CD4-positive, alpha-beta T cell (primary cell): Measurements from ENCODE around the gene TRPC4AP. TPM values are rescaled to one million over a fixed set of nuclear protein-coding genes. Genes with fewer than 3 reads are reported as not detected.

Experiments used
- ATAC-seq: fragments of 200-7000 bp; cut with Tn5 transposase; one replicate; pipeline ENCODE4 v1.10.0; 2022; ENCODE audit warnings: mild to moderate bottlenecking; ENCODE audit not compliant: poor library complexity
- CTCF ChIA-PET: fragments of 350-600 bp; sonication (Branson Sonifier 250); formaldehyde crosslinking; loops from one replicate; lab custom pipeline; 2021; ENCODE audit warnings: antibody characterized with exemption, inconsistent platforms; lab: Charles Lee
- POLR2A ChIA-PET: fragments of 350-600 bp; sonication (Branson Sonifier 250); formaldehyde crosslinking; loops from one replicate; lab custom pipeline; 2021; ENCODE audit warnings: antibody characterized with exemption, inconsistent platforms; lab: Charles Lee
- DNase-seq, 14 experiments: peaks; one replicate each; pipeline ENCODE4 v3.0.0-alpha.2; 2013 to 2020; ENCODE audit warnings: mixed read lengths in 2 of 14
- H3K27ac ChIP-seq, 2 donors: one replicate each; pipeline versions ENCODE4 v1.5.1 to v1.7.0; 2013; ENCODE audit warnings: low read length in 2 of 2, low read depth in 1 of 2, mild to moderate bottlenecking in 1 of 2
- H3K27me3 ChIP-seq, 2 experiments: 1 replicate in 1 of 2; 2 replicates in 1 of 2; pipeline versions ENCODE4 v1.6.1 to v1.7.0; 2013; ENCODE audit warnings: low read length in 2 of 2, control low read depth in 1 of 2, mild to moderate bottlenecking in 1 of 2, moderate library complexity in 1 of 2; ENCODE audit not compliant: insufficient read depth in 2 of 2, control insufficient read depth in 1 of 2
- H3K36me3 ChIP-seq: one replicate; pipeline ENCODE4 v1.6.1; 2013; ENCODE audit warnings: low read length, control low read depth; ENCODE audit not compliant: insufficient read depth
- H3K4me1 ChIP-seq: one replicate; pipeline ENCODE4 v1.6.1; 2013; ENCODE audit warnings: low read length, control low read depth; ENCODE audit not compliant: insufficient read depth
- H3K4me3 ChIP-seq: one replicate; pipeline ENCODE4 v1.5.1; 2013; ENCODE audit warnings: mild to moderate bottlenecking, low read length, moderate library complexity
- H3K9me3 ChIP-seq, 2 experiments: 1 replicate in 1 of 2; 2 replicates in 1 of 2; pipeline versions ENCODE4 v1.6.1 to v1.7.0; 2013; ENCODE audit warnings: low read length in 2 of 2, mild to moderate bottlenecking in 2 of 2, control low read depth in 1 of 2, moderate library complexity in 1 of 2; ENCODE audit not compliant: control insufficient read depth in 1 of 2, insufficient read depth in 1 of 2
- H3K27ac Mint-ChIP-seq: one replicate; pipeline ENCODE4 v1.8.0; 2020; ENCODE audit warnings: mixed read lengths
- H3K27me3 Mint-ChIP-seq: one replicate; pipeline ENCODE4 v1.8.0; 2021; ENCODE audit warnings: mixed read lengths
- H3K36me3 Mint-ChIP-seq: one replicate; pipeline ENCODE4 v1.8.0; 2021; ENCODE audit warnings: low read depth, mixed read lengths
- H3K4me1 Mint-ChIP-seq: one replicate; pipeline ENCODE4 v1.8.0; 2021; ENCODE audit warnings: low read depth, mixed read lengths
- H3K4me3 Mint-ChIP-seq: one replicate; pipeline ENCODE4 v1.8.0; 2020; ENCODE audit warnings: mild to moderate bottlenecking, mixed read lengths
- H3K9me3 Mint-ChIP-seq: one replicate; pipeline ENCODE4 v1.8.0; 2020; ENCODE audit warnings: mixed read lengths
- intact Hi-C, 2 experiments: fragments of 100-400 bp; cut with DNase I in 1 of 2; cut with micrococcal nuclease in 1 of 2; formaldehyde crosslinking; loops; one replicate each; pipeline versions ENCODE4 v1.15.1 to v1.9.0; 2023 to 2025; cut with DNase I, micrococcal nuclease
- total RNA-seq, 174 experiments: library from RNA in 2 of 174; stranded (reverse) in 2 of 174; gene quantifications; one replicate each; pipeline ENCODE4 v1.2.3 and lab custom pipeline; 2021 to 2026
- TF ChIP-seq, protein P1 (sequence below): fragments of 200-600 bp; IDR thresholded peaks from one replicate; pipeline ENCODE4 v1.8.0; 2022; ENCODE audit warnings: antibody characterized with exemption, mild to moderate bottlenecking

Gene TRPC4AP
- total RNA-seq, 2 experiments from 2014 or later: 56.3 to 60.6 TPM

DNA sequence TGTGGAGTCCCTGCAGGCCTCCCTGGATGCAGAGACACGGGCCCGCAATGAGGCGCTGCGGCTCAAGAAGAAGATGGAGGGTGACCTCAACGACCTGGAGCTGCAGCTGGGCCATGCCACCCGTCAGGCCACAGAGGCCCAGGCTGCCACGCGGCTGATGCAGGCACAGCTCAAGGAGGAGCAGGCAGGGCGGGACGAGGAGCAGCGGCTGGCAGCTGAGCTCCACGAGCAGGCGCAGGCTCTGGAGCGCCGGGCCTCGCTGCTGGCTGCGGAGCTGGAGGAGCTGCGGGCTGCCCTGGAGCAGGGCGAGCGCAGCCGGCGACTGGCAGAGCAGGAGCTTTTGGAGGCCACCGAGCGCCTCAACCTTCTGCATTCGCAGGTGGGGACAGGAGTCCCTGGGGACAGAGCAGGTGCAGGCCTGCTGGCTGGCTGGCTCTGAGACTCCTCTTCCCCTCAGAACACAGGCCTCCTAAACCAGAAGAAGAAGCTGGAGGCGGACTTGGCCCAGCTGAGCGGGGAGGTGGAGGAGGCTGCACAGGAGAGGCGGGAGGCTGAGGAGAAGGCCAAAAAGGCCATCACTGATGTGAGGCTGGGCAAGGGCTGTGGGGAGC lies 92.2 kb downstream of the TRPC4AP start:
- no peaks in the 10 kb centered on the region for H3K4me1 Mint-ChIP-seq
- H3K9me3 Mint-ChIP-seq: no peaks in the 10 kb centered on the region
- H3K27ac Mint-ChIP-seq: no peak overlapping the region
- Histone ChIP-seq H3K9me3 (no peaks in the 10 kb centered on the region), H3K36me3 (peaks cover 81% of the 10 kb centered on the region), H3K4me3 (no peak overlapping the region), H3K27me3 (no peaks in the 10 kb centered on the region), H3K4me1 (no peaks in the 10 kb centered on the region), H3K27ac (no peak overlapping the region)
- no peaks in the 10 kb centered on the region for H3K27me3 Mint-ChIP-seq
- no peak overlapping the region for H3K4me3 Mint-ChIP-seq
- CTCF ChIA-PET: interaction anchor here (0.6 kb wide), 1 partner anchor 95 kb away, joined by 3 read pairs; no protein-coding TSS in a partner anchor
- intact Hi-C loops: no loop called here
- H3K36me3 Mint-ChIP-seq: peaks cover 75% of the 10 kb centered on the region
- no peak for ATAC-seq
- POLR2A ChIA-PET: no interaction called here
- TF ChIP-seq, protein P1, sequence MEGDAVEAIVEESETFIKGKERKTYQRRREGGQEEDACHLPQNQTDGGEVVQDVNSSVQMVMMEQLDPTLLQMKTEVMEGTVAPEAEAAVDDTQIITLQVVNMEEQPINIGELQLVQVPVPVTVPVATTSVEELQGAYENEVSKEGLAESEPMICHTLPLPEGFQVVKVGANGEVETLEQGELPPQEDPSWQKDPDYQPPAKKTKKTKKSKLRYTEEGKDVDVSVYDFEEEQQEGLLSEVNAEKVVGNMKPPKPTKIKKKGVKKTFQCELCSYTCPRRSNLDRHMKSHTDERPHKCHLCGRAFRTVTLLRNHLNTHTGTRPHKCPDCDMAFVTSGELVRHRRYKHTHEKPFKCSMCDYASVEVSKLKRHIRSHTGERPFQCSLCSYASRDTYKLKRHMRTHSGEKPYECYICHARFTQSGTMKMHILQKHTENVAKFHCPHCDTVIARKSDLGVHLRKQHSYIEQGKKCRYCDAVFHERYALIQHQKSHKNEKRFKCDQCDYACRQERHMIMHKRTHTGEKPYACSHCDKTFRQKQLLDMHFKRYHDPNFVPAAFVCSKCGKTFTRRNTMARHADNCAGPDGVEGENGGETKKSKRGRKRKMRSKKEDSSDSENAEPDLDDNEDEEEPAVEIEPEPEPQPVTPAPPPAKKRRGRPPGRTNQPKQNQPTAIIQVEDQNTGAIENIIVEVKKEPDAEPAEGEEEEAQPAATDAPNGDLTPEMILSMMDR: no peak
- DNase-seq: no peak

DNA sequence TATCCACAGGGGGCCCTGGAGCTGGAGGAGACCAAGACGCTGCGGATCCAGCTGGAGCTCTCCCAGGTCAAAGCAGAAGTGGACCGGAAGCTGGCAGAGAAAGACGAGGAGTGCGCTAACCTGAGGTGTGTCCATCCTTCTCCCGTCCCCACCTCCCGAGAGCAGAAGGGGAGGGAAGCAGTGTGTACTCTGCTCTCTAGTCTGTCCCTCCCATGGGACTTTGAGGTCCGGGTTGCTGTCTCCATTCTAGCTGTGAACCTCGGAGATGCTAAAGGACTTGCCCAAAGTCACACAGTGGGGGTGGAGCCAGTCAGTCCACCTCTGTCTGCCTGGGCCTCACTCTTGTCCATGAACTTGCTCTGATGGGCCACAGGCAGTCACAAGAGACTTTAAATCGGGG lies 92.8 kb downstream of the TRPC4AP start:
- Histone ChIP-seq H3K27ac (no peak overlapping the region), H3K27me3 (no peaks in the 10 kb centered on the region), H3K36me3 (peaks cover 80% of the 10 kb centered on the region), H3K9me3 (no peaks in the 10 kb centered on the region), H3K4me3 (no peak overlapping the region), H3K4me1 (no peaks in the 10 kb centered on the region)
- no peaks in the 10 kb centered on the region for H3K4me1 Mint-ChIP-seq
- no peaks in the 10 kb centered on the region for H3K27me3 Mint-ChIP-seq
- no peaks in the 10 kb centered on the region for H3K9me3 Mint-ChIP-seq
- ATAC-seq: no peak
- DNase-seq: no peak
- ChIA-PET POLR2A (no interaction called here), CTCF (interaction anchor here (0.6 kb wide), 1 partner anchor 96 kb away, joined by 3 read pairs; no protein-coding TSS in a partner anchor)
- peaks cover 69% of the 10 kb centered on the region for H3K36me3 Mint-ChIP-seq
- H3K27ac Mint-ChIP-seq: no peak overlapping the region
- intact Hi-C loops: no loop called here
- no peak overlapping the region for H3K4me3 Mint-ChIP-seq
- TF ChIP-seq, protein P1: no peak

DNA sequence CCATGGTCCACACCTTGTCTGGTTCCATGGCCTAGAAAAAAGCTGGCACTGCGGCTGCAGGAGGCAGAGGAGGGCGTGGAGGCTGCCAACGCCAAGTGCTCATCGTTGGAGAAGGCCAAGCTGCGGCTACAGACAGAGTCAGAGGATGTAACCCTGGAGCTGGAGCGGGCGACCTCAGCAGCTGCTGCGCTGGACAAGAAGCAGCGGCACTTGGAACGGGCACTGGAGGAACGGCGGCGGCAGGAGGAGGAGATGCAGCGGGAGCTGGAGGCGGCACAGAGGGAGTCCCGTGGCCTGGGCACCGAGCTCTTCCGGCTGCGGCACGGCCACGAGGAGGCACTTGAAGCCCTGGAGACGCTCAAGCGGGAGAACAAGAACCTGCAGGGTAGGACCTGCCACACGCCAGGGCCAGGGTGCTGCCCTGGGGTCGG lies 93.6 kb downstream of the TRPC4AP start:
- peaks cover 77% of the 10 kb centered on the region for H3K36me3 ChIP-seq
- ChIA-PET CTCF (no interaction called here), POLR2A (no interaction called here)
- no peak for ATAC-seq
- no peaks in the 10 kb centered on the region for H3K9me3 ChIP-seq
- H3K9me3 Mint-ChIP-seq: no peaks in the 10 kb centered on the region
- no peaks in the 10 kb centered on the region for H3K27me3 Mint-ChIP-seq
- TF ChIP-seq, protein P1: no peak
- H3K4me3 ChIP-seq: no peak overlapping the region
- no peaks in the 10 kb centered on the region for H3K27me3 ChIP-seq
- H3K27ac Mint-ChIP-seq: no peak overlapping the region
- H3K36me3 Mint-ChIP-seq: peaks cover 62% of the 10 kb centered on the region
- intact Hi-C loops: no loop called here
- no peaks in the 10 kb centered on the region for H3K4me1 ChIP-seq
- H3K4me1 Mint-ChIP-seq: no peaks in the 10 kb centered on the region
- H3K27ac ChIP-seq: no peak overlapping the region
- no peak overlapping the region for H3K4me3 Mint-ChIP-seq
- DNase-seq: no peak
